Stimulated activated CD4-positive, alpha-beta T cell treated with anti-CD3 and anti-CD28 coated beads, TNF-alpha, amount 100 ng/mL, for 1 hour (primary cell): ENCODE data around the gene SHROOM4.

Source experiments
- DNase-seq, 3 donors: peaks; one replicate each; pipeline ENCODE4 v3.0.0-alpha.2; 2020; ENCODE audit warnings: low read depth in 3 of 3, low spot score in 1 of 3

The SHROOM4 gene

DNA sequence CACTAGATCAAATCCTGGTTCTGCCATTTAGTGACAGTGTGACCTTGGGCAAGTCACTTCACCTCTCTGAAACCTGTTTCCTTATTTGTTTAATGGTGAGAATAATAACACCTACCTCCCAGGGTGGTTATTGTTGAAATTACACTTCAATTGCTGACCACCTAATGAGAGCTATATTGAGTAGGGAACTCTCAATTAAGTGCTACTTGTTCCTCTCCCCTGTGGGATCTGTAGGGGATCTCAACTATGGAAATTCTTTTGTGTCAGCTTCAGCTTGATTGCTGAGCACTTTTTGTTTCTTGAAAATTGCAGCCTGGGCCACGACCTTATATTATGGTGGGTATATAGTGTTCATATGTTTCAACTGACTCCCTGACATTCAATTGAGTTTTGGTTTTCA is 102.1 kb downstream of the SHROOM4 start:
- DNase-seq: no peak

DNA sequence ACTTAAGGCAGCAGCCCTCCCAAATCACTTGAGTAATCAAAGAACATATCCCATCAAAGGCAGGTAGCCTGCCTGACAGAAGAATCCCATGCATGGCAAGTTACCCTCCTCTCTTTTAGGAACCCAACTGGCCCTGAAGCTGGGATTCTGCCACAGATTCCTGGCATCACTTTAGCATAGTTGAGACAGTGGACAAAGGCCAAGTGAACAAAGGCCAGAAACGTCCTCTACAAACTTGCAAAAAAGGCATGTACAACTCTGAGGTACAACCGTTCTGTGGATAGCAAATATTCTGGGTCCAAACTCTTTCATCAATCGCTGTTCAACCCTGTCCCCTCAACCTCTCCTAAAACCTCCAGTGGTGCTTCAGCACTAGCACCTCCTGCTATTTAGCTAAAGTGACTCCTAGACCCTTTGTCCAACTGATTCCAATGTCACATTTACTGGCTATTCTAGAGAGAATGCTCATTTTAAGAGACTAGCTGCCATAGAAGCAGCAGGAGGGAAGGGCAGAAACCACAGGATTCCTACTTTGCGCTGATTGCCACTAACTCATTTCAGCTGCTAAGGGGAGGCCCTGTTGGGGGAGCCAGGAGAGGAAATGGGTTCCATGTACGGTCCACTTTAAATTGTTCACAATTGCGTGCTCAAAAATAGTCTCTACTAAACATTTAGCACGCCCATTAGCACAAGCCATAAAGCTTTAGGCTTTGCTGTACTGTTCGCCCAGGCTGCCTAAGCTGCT is 105.9 kb downstream of the SHROOM4 start:
- DNase-seq: no peak

DNA sequence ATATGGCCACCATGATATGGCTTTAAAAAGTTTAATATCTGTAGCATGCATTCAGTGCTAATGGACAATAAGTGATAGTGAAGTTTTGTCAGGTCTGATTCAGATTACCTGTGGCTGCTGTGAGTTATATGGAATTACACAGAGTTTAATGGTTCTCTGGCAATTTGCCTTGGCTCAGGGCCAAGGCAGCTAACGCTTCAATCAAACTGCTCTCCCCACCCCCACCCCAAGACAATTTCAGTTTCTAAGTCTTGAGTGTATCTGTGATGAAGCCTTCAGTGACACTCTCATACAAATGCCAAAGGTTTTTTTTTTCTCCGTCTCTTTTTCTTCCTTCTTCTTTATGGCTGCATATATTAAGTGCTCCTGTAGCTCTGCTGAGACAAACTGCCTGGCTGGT is 106.6 kb downstream of the SHROOM4 start:
- DNase-seq: no peak

DNA sequence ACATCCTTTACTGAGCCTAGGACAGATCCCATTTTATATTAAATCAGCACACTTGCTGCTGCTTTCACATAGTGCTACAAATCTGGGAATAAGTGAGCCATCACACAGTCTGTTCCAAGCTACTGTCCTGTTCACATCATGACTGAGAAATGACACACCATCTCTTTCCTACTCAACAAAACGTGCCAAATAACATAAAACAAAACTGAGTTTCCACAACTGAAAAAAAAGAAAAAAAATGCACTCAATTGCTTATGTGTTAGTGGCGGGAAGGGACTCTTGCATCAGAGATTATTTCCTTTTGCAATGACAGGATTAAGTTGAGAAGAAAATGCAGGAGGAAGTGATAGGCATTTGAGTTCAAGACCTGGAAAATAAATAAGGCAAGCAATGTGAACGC is 109.0 kb downstream of the SHROOM4 start:
- DNase-seq: no peak

DNA sequence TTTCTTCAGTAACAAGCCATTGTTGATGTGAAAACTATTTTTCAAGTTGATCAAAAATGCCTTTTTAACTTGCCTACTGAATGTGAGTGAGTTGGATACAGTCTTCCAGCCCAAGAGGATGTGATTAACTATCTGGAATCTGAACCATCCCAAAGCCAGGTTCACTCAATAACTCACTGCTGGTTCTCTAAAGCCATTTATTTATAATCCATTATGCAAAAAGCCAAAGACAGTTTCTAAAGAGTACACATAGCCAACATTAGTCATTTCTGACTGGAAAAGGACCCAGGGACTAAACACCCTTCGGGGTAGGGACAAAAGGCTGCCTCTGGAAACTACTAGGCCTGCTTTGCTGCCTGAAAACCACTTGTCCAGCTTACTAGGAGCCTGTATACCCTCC is 109.6 kb downstream of the SHROOM4 start:
- no peak for DNase-seq

DNA sequence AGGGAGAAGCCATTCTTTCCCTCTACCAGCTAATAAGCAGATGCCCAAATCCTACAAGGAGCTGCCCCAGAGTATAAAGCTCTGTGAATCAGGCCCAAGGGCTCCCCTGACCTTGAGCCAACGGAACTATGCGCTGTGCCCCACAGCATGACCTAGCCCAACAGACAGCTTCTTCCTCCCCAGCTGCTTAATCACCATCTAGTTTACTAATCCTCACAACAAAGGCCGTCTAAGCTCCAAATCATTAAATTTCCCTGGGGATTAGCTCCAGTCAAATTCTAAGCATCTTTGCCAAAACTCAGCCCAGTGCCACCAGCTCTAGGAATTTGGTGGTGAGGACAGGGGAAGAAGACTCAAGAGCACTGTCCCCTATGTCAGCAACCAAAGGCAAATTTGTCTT is 113.1 kb downstream of the SHROOM4 start:
- no peak for DNase-seq

DNA sequence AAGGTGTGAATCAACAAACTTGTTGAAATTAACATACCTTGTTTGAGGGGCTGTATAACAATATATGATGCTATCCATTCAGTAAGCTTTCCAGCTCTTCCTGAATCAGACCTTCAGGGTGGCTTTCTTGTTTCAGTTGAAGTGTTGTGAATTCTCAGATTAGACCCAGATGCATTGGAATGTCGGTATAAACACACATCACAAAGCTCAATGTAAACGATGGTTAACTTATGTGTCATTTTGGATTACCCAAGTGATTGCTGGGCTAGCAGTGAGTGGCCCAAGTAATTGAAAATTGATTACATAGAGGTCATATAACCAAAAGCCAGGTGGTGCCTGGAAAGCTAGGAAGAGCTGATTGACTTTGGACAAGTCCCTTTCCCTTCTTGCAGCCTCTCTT is 115.0 kb downstream of the SHROOM4 start:
- DNase-seq: no peak

DNA sequence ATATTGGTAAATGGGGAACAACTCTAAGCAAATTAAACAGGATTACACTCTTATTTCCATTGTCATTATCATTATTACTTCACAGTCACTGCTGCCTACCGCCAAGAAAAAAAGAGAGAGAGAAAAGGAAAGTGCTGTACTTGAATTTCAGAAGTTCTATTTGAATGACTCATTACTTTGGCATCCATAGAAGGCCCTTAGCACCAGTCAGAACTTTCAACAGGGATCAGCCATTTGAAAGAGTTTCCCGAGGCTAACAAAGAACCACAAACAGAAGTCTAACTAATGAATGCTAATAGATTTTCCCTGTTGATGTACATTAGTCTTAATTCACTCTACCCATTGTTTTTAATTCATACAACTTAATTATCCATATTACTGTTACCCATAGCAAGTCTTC is 116.3 kb downstream of the SHROOM4 start:
- DNase-seq: no peak

DNA sequence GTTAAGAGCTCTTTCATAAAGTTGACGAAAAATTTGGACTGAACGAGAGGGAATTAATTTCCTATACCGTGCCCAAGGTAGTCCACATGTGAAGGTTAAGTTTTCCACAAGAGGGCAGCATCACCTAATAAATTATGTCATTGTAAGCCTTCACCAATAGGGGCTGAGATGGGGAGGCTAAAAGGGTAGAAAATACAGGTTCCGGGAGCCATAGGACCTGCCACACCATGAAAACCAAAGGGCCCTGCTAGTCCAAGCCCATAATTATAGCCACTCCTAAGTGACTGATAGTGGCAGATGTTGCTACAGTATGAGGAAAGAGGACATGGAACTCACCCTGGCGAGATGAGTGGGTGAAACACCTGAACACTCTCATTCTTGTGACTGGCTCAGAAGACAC is 122.2 kb downstream of the SHROOM4 start:
- no peak for DNase-seq

DNA sequence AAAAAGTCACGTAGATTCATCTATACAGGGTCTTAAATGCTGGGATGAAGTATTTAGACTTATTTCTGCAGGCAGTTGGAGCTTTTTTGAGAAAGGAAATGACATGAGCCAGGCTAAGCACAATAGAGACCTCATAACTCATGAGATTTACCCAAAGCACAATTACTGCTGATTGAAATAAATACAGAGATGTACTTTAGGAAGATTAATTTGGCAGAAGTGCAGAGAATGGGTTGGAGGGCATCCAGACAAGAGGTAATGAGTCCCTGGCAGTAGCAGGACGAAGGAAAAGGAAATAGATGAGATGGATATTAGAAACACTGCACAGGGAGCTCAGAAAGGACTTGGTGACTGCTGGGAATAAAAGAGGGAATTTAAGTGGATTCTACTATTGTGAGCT is 129.1 kb downstream of the SHROOM4 start:
- no peak for DNase-seq

DNA sequence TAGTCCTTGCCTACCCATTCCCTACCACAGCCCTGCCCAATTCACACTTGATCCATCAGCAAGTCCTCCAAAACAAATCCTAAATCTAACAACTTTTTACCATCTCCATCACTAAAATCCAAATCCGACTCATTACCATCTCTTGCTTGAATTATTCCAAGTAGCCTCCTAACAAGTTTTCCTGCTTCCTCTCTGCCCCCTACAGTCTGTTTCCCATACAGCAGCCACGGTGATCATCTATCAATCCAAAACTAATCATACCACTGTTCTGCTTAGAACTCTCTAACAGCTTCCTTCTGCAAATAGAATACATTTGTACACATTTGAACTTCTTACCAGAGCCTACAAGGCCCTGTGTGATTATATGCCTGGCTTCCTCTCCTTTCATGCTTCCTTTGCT is 133.0 kb downstream of the SHROOM4 start:
- DNase-seq: no peak

DNA sequence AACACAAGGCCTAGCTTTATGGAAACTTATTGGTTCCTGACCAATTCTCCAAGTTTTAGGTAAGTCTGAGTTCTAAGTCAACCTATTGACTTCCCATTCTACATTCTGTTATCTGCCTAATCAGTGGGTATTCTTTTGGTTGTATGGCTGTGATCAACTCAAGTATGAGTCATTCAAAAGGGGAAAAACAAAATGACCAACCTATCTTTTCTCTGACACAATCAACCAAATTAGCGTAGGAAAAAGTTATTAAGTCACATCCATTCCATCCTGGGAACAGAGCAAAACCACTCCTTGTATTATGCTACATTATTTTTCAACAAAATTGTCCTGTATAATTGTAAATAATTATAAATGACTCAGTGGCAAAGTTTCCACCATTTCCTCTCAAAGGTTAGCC is 136.2 kb downstream of the SHROOM4 start:
- no peak for DNase-seq

DNA sequence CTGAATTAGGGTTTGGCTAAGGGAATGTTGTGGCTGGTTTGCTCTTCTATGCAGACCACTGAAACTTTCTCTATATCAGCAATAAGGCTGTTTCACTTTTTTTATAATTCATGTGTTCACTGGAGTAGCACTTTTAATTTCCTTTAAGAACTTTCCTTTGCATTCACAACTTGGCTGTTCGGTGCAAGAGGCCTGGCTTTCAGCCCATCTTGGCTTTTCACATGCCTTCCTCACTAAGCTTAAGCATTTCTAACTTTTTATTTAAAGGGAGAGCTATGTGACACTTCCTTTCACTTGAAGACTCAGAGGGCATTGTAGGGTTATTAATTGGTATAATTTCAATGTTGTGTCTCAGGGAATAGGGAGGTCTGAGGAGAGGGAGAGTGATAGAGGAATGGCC is 142.3 kb downstream of the SHROOM4 start:
- no peak for DNase-seq

DNA sequence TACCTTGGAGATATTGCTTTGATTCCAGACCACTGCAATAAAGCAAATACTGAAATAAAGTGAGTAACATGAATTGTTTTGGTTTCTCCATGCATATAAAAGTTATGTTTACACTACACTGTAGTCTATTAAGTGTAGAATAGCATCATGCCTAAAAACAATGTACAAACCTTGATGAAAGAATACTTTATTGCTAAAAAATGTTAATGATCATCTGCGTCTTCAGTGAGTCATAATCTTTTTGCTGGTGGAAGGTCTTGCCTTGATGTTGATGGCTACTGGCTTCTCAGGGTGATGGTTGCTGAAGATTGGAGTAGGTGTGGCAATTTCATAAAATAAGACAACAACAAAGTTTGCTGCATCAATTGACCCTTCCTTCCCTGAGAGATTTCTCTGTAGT is 145.1 kb downstream of the SHROOM4 start:
- no peak for DNase-seq

DNA sequence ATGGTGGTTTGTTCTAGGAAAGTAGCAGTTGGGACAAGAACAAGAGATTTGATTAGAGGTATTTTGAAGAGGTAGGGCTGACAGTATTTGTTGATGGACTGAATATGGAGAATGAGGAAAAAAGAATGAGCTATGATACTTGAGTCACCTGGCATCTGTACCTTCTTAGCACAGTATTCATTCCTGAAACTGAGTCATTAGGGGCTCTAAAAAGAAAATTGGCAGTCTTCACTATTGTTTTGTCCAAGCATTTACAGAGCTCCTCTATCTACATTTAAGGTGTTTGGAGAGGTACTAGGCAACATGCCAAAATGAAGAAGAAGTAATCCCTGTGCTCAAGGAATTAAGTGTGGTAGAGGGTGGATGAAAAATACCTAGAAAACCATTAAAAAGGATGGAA is 165.8 kb downstream of the SHROOM4 start:
- DNase-seq: no peak

DNA sequence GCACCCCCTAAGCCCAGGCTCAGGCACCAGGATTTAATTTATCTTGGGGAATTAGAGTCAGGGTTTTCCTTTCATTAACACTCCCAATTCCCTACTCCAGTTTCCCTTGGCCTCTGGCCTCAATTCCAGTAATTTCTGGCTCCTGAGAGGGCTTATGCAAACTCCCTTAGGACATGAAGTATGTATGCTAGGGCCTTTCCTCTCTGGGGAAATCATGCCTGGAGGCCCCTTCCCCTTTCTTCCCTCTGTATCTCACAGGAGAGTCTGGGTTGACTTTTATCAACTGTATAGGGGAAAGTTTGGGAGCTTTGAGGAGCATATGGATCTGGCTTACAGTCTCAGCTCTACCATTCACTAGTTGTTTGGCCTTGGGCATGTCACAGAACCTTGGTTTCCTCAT is 169.5 kb downstream of the SHROOM4 start:
- no peak for DNase-seq

DNA sequence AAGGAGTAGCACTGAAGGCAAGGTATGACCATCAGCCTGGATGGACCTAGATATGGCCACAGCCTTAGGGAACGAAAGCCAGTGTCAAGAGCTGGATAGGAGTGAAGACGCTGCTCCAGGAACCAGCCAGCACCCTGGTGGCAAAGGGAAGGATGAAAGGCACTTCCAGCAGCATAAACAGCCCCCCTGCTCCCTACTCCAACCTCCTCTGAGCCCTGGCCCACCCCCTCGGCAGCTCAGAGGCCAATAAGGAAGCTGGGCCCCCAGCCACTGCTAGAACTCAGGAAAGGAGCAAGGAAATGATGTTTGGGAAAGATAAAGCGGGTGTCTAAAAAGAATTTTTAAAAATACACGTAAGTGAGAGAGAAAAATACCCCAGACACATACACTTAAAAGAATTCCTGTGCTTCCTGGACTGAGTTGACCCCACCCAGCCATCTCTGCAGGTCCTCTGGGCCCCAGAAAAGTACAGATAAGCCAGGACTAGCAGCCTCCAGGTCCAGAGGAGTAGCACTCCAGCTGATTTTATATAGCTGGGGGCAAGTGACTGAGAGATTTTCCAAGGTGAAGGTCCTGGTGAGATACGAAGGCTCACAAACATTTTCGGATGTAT is 170.4 kb downstream of the SHROOM4 start:
- no peak for DNase-seq

DNA sequence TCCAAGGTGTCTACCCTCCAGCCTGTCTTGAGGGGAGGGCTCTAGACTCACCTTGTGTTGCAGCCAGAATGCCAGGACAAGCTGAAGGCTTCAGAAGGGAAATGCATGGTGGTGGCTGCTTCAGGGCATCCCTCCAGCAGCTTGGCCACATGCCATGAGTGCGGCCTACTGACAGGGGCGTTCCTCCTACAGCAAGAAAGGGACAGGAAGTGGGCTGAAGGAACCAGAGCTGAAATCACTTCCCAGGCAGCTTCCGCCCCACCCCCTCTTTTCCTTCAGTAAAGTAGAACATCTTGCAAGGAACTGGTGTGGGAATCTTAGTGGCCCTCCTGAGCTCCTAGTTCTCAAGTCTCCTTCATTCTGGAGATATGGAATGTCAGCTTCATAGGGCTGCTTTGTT is 175.9 kb downstream of the SHROOM4 start:
- DNase-seq: no peak

DNA sequence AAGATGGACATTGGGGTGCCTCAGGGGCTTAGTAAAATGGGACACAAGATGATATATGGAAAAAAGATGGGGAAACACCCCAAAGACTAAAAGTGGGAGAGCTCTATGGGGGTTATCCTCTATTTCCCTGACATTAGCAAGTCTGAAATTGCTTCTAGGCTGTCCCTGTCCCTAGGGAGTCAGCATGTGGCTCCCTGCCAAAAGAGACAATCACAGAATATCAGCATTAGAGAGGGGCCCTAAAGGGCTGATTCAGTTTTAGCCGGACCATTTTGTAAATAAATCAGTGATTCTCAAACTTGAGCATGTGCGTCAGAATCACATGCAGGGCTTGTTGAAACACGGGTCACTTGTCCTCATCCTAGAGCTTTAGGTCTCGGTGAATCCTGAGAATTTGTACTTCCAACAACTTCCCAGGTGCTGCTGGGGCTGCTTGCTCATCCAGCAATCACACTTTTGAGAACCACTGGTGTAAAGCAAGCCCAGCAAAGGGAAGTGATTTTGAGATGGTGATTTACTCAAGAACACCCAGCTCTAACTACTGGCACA is 178.1 kb downstream of the SHROOM4 start:
- DNase-seq: no peak

DNA sequence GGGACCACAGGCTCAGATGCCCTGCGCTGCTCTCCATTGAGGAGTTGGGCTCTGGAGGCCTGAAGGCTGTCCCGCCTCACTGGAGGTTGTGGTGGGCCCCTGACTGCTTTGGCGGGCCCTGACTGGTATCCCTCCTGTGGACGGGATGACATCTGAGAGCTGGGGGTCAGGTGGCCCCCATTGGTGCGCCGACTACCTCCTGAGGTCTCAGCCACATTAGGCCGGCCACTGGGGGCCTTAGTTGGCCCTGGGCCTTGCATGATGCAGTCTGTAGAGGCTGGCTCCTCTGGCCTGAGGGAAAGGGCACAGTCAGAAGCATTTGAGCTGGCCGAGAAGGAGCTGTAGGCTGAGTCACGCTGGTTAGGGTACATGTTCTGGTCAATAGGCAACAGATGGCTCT is 178.8 kb downstream of the SHROOM4 start:
- DNase-seq: no peak

DNA sequence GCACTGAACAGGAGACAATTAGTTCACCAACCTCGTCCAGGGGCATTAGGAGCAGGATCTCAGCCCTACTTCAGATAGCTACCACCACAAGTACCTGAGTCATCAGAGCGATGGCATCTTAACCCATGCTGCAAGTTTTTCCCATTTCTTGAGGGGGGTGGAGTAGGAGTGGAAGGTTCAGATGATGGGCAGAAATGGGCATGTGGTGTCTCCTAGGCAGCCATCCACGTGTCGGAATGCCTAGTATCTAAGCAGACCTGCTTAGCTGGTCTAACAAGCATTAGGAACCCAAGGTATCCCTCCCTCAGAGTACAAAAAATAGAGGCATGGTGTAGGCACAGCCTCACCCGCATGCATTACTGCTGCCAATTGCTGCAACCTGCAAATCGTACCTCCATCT is 184.2 kb downstream of the SHROOM4 start:
- no peak for DNase-seq

DNA sequence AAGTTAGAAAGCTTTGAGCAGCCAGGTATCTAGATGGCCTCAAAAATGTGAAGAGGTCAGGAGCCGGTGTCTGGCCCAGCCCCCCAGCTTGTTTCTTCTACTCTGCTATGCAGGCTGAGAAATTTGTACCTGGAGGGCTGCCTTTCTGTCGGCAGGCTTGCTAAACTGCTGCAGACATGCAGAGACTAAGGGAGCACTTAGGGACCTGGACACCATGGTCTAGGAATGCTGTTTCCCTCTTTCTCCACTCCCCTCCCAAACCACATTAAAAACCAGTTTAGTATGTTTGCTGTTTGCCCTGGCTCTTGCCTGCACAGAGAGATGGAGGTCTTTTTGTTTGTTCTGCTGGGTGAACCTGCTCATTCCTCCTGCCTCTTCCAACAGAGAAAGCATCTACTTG is 186.3 kb downstream of the SHROOM4 start:
- DNase-seq: no peak

DNA sequence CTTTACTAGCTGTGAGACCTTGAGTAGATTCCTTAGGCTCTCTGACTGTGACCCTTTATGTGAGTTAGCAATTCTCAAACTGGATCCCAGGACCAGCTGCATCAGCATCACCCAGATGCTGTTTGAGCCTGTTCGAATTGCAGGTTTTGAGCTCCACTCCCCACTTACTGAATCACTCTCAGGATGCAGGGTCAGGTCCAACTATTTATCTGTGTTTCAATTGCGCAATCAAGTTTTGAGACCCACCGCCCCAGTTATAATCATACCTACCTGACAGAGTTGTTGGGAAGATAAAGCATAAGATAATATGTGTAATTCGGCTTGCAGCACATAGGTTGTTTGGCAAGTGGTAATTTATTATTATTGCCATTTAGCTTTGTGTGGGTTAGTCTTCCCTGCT is 187.6 kb downstream of the SHROOM4 start:
- DNase-seq: no peak
